ENCODE results near the gene ING4. TPM values are rescaled to one million over a fixed set of nuclear protein-coding genes. Genes with fewer than 3 reads are reported as not detected.

Gene ING4
- polyA plus RNA-seq, 2 of the 4 experiments (the other 2 are of a cell fraction): 19.5 to 36.5 TPM

- ATAC-seq: no peak
These were observed 50.3 kb downstream of the ING4 start for GRCh38 chr12:6612652-6613014.

GRCh38 chr12:6612247-6612646 lies 50.7 kb downstream of the ING4 start:
- ATAC-seq (no peak), DNase-seq (ENCODE audit: low read depth in 1 of 2, low spot score in 1 of 2) (no peak), FAIRE-seq (no peak)
- POLR2A ChIA-PET: no interaction called here
- 88% methylated on average over 6 of the region's 6 CpGs for WGBS (ENCODE audit: missing lambda C conversion rate)
- Histone ChIP-seq H3K4me1 (peaks cover 30% of the 10 kb centered on the region), H3K9me3 (no peaks in the 10 kb centered on the region), H3K4me3 (no peak overlapping the region), H3K27ac (no peak overlapping the region), H3K4me2 (no peak overlapping the region; the same call in 2 of the 3 replicates)
- TF ChIP-seq ZC3H11A (IDR thresholded peaks at IDR 0.05) (no peak), MAX (IDR thresholded peaks at IDR 0.05) (no peak), ZFP36 (IDR thresholded peaks at IDR 0.05; ENCODE audit: borderline replicate concordance, partially characterized antibody) (no peak), E2F6 (IDR thresholded peaks at IDR 0.05; ENCODE audit: borderline replicate concordance, low read depth) (no peak), SREBF2 (IDR thresholded peaks at IDR 0.05) (no peak), TFCP2L1 (CRISPR knock-in tag; IDR thresholded peaks at IDR 0.05) (no peak), ESRRA (IDR thresholded peaks at IDR 0.05; ENCODE audit: borderline replicate concordance, low read length) (no peak), ZNF302 (CRISPR knock-in tag; IDR thresholded peaks at IDR 0.05) (no peak), SMC3 (IDR thresholded peaks at IDR 0.05) (no peak), RAD21 (conservative IDR thresholded peaks at IDR 0.05 in 1 of 2, IDR thresholded peaks at IDR 0.05 in 1 of 2) (no peak), BHLHE40 (IDR thresholded peaks at IDR 0.05; ENCODE audit: low read depth, low read length) (no peak), EP300 (IDR thresholded peaks at IDR 0.05) (no peak), HOXB5 (CRISPR knock-in tag; IDR thresholded peaks at IDR 0.05) (no peak), NPAS2 (CRISPR knock-in tag; IDR thresholded peaks at IDR 0.05; ENCODE audit: borderline replicate concordance) (no peak), POLR2AphosphoS2 (conservative IDR thresholded peaks at IDR 0.05; ENCODE audit: low read length) (no peak), RARB (CRISPR knock-in tag; IDR thresholded peaks at IDR 0.05) (no peak), JUNB (IDR thresholded peaks at IDR 0.05) (no peak), HOXA7 (CRISPR knock-in tag; IDR thresholded peaks at IDR 0.05) (no peak), RCOR1 (IDR thresholded peaks at IDR 0.05; ENCODE audit: low read depth, low read length) (no peak), GATA3 (IDR thresholded peaks at IDR 0.05; ENCODE audit: borderline replicate concordance) (no peak)
- CTCF ChIA-PET: interaction anchor here (0.6 to 1.3 kb wide), 3 partner anchors 60 to 214 kb away, joined by 3 to 5 read pairs (median 4); no protein-coding TSS in a partner anchor

More at GRCh38 chr12:6612652-6613014, 50.3 kb downstream of the ING4 start:
- Histone ChIP-seq H3K4me1 (peaks cover 29% of the 10 kb centered on the region), H3K27ac (peak overlapping the region in 1 of 2 experiments; percentile 84; a peak in 4 of 6 replicates), H3K4me2 (peak overlapping the region; percentile 64; the same call in 2 of the 3 replicates), H3K4me3 (no peak overlapping the region), H3K9me3 (no peaks in the 10 kb centered on the region)
- TF ChIP-seq EHF (CRISPR knock-in tag; IDR thresholded peaks at IDR 0.05) (no peak), KDM1A (IDR thresholded peaks at IDR 0.05; ENCODE audit: low read depth) (no peak), GATA3 (IDR thresholded peaks at IDR 0.05; ENCODE audit: borderline replicate concordance) (no peak), EHMT2 (IDR thresholded peaks at IDR 0.05; ENCODE audit: low read depth) (no peak), HOXB13 (CRISPR knock-in tag; IDR thresholded peaks at IDR 0.05; ENCODE audit: low read depth) (no peak), CHD4 (IDR thresholded peaks at IDR 0.05; ENCODE audit: borderline replicate concordance) (no peak), EP300 (IDR thresholded peaks at IDR 0.05) (no peak), ZNF302 (CRISPR knock-in tag; IDR thresholded peaks at IDR 0.05) (no peak), MYC (IDR thresholded peaks at IDR 0.05; ENCODE audit: borderline replicate concordance, low read length) (no peak), RAD21 (conservative IDR thresholded peaks at IDR 0.05 in 1 of 2, IDR thresholded peaks at IDR 0.05 in 1 of 2) (no peak), SREBF2 (IDR thresholded peaks at IDR 0.05) (no peak), POLR2A (IDR thresholded peaks at IDR 0.05; ENCODE audit: low read length) (no peak), HOXA7 (CRISPR knock-in tag; IDR thresholded peaks at IDR 0.05) (no peak), NFE2L2 (conservative IDR thresholded peaks at IDR 0.05; ENCODE audit: low read length) (no peak), HMGXB4 (CRISPR knock-in tag; IDR thresholded peaks at IDR 0.05; ENCODE audit: borderline replicate concordance) (no peak), ZSCAN20 (CRISPR knock-in tag; IDR thresholded peaks at IDR 0.05) (no peak), MAX (IDR thresholded peaks at IDR 0.05) (no peak), ESRRA (IDR thresholded peaks at IDR 0.05; ENCODE audit: borderline replicate concordance, low read length) (no peak), ATOH8 (CRISPR knock-in tag; IDR thresholded peaks at IDR 0.05; ENCODE audit: low read depth) (no peak)
- ChIA-PET POLR2A (no interaction called here), CTCF (interaction anchor here (0.6 to 1.3 kb wide), 4 partner anchors 60 to 213 kb away, joined by 3 to 5 read pairs (median 4); no protein-coding TSS in a partner anchor)
- FAIRE-seq: no peak
- WGBS (ENCODE audit: missing lambda C conversion rate): 84% methylated on average over 7 of the region's 7 CpGs
- DNase-seq (ENCODE audit: low read depth in 1 of 2, low spot score in 1 of 2): no peak

Data from A549 (cell line).